Astrocyte (in vitro differentiated cells and primary cell): ENCODE data around the gene TPM1. TPM values are rescaled to one million over a fixed set of nuclear protein-coding genes. Genes with fewer than 3 reads are reported as not detected.

ENCODE experiments used
- DNase-seq: peaks from one replicate; pipeline ENCODE4 v3.0.0-alpha.2; 2010; ENCODE audit warnings: low read depth
- FAIRE-seq: peaks from 2 replicates; lab custom pipeline; 2011; peaks lifted over from hg19 to GRCh38; lab: Jason Lieb, UNC
- H2AFZ ChIP-seq: 2 replicates; pipeline ENCODE4 v1.6.0; 2012; ENCODE audit warnings: low read depth, low read length, inconsistent platforms
- H3K27ac ChIP-seq: 2 replicates; pipeline ENCODE4 v1.5.1; 2011; ENCODE audit warnings: low read depth, low read length, inconsistent platforms
- H3K27me3 ChIP-seq: 2 replicates; pipeline ENCODE4 v1.6.0; 2011; ENCODE audit warnings: low read length, inconsistent platforms; ENCODE audit not compliant: insufficient read depth
- H3K36me3 ChIP-seq: 2 replicates; pipeline ENCODE4 v1.5.1; 2011; ENCODE audit warnings: low read length, inconsistent platforms; ENCODE audit not compliant: insufficient read depth
- H3K4me1 ChIP-seq: 2 replicates; pipeline ENCODE4 v1.5.1; 2011; ENCODE audit warnings: low read length, inconsistent platforms; ENCODE audit not compliant: insufficient read depth
- H3K4me2 ChIP-seq: 2 replicates; pipeline ENCODE4 v1.6.0; 2012; ENCODE audit warnings: low read length, inconsistent platforms
- H3K4me3 ChIP-seq: 2 replicates; pipeline ENCODE4 v1.5.1; 2011; ENCODE audit warnings: low read depth, mild to moderate bottlenecking, low read length, inconsistent platforms; ENCODE audit not compliant: insufficient read depth
- H3K79me2 ChIP-seq: 2 replicates; pipeline ENCODE4 v1.6.0; 2012; ENCODE audit warnings: mild to moderate bottlenecking, low read length, inconsistent platforms; ENCODE audit not compliant: insufficient read depth
- H3K9ac ChIP-seq: 2 replicates; pipeline ENCODE4 v1.6.0; 2012; ENCODE audit warnings: mild to moderate bottlenecking, low read length, inconsistent platforms
- H3K9me3 ChIP-seq: 2 replicates; pipeline ENCODE4 v1.5.1; 2012; ENCODE audit warnings: low read depth, mild to moderate bottlenecking, low read length, inconsistent platforms; ENCODE audit not compliant: insufficient read depth
- H4K20me1 ChIP-seq: 2 replicates; pipeline ENCODE4 v1.6.0; 2012; ENCODE audit warnings: low read length, inconsistent platforms; ENCODE audit not compliant: insufficient read depth
- H3K27ac Mint-ChIP-seq: one replicate; pipeline ENCODE4 v1.8.0; 2021; ENCODE audit warnings: mild to moderate bottlenecking, mixed read lengths; ENCODE audit not compliant: unreplicated experiment
- H3K27me3 Mint-ChIP-seq: one replicate; pipeline ENCODE4 v1.8.0; 2021; ENCODE audit warnings: low read depth, mixed read lengths; ENCODE audit not compliant: unreplicated experiment
- H3K36me3 Mint-ChIP-seq: one replicate; pipeline ENCODE4 v1.8.0; 2021; ENCODE audit warnings: low read depth, mixed read lengths; ENCODE audit not compliant: unreplicated experiment
- H3K4me1 Mint-ChIP-seq: one replicate; pipeline ENCODE4 v1.8.0; 2021; ENCODE audit warnings: low read depth, mixed read lengths; ENCODE audit not compliant: unreplicated experiment
- H3K4me3 Mint-ChIP-seq: one replicate; pipeline ENCODE4 v1.8.0; 2021; ENCODE audit warnings: mild to moderate bottlenecking, moderate library complexity, mixed read lengths; ENCODE audit not compliant: unreplicated experiment
- H3K9me3 Mint-ChIP-seq: one replicate; pipeline ENCODE4 v1.8.0; 2021; ENCODE audit warnings: mild to moderate bottlenecking, mixed read lengths; ENCODE audit not compliant: unreplicated experiment
- EZH2 ChIP-seq: IDR thresholded peaks from 2 replicates; pipeline ENCODE4 v1.6.1; 2012; ENCODE audit warnings: mild to moderate bottlenecking, low read length, inconsistent platforms; ENCODE audit not compliant: insufficient read depth
- total RNA-seq: library from RNA; stranded (reverse); gene quantifications from 2 replicates; pipeline ENCODE4 v1.2.1, GENCODE V29; 2021
- TF ChIP-seq, protein P1 (sequence below): IDR thresholded peaks from 2 replicates; pipeline ENCODE4 v1.5.1; 2011; ENCODE audit warnings: low read depth, mild to moderate bottlenecking, inconsistent platforms, low read length, moderate library complexity; ENCODE audit not compliant: insufficient read depth

TPM1 gene
- total RNA-seq, 1 donor from 2014 or later: 2,922 TPM

- Mint-ChIP-seq H3K4me3 (no peak overlapping the region), H3K27ac (peak overlapping the region; percentile 72), H3K27me3 (no peaks in the 10 kb centered on the region), H3K9me3 (peaks cover 5% of the 10 kb centered on the region), H3K4me1 (peaks cover 41% of the 10 kb centered on the region), H3K36me3 (no peaks in the 10 kb centered on the region)
- Histone ChIP-seq H3K27ac (no peak overlapping the region), H3K9ac (no peak overlapping the region), H3K4me3 (no peak overlapping the region), H3K9me3 (no peaks in the 10 kb centered on the region), H3K4me2 (no peak overlapping the region), H3K27me3 (no peaks in the 10 kb centered on the region), H3K79me2 (no peaks in the 10 kb centered on the region), H3K36me3 (no peaks in the 10 kb centered on the region), H3K4me1 (peaks cover 27% of the 10 kb centered on the region), H2AFZ (no peak overlapping the region), H4K20me1 (no peaks in the 10 kb centered on the region)
- TF ChIP-seq EZH2: no peak
- TF ChIP-seq, protein P1, sequence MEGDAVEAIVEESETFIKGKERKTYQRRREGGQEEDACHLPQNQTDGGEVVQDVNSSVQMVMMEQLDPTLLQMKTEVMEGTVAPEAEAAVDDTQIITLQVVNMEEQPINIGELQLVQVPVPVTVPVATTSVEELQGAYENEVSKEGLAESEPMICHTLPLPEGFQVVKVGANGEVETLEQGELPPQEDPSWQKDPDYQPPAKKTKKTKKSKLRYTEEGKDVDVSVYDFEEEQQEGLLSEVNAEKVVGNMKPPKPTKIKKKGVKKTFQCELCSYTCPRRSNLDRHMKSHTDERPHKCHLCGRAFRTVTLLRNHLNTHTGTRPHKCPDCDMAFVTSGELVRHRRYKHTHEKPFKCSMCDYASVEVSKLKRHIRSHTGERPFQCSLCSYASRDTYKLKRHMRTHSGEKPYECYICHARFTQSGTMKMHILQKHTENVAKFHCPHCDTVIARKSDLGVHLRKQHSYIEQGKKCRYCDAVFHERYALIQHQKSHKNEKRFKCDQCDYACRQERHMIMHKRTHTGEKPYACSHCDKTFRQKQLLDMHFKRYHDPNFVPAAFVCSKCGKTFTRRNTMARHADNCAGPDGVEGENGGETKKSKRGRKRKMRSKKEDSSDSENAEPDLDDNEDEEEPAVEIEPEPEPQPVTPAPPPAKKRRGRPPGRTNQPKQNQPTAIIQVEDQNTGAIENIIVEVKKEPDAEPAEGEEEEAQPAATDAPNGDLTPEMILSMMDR: no peak
- FAIRE-seq: no peak
- DNase-seq: no peak
These were observed 68.0 kb downstream of the TPM1 start for GRCh38 chr15:63110428-63111026.

DNA sequence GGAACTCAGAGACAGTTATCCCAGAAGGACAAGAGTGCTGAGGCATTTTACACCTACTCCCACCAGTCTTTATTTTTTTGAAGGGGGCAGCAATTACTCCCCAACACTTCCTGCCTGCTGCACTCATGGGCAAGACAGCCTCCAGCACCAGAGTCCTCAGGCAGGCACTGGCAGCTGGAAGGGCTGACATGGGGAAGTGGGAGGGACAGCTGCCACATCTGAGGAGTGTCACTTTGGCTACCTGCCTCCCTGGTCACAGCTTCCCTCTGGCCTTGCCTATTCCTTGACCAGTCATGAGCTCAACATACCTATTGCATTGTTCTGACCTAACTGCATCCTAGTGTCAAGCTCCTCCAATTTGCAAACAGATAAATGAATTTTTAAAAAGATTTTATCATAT, 68.9 kb downstream of the TPM1 start:
- Histone ChIP-seq H3K4me3 (no peak overlapping the region), H3K27me3 (no peaks in the 10 kb centered on the region), H3K36me3 (no peaks in the 10 kb centered on the region), H3K9me3 (no peaks in the 10 kb centered on the region), H3K4me1 (peaks cover 27% of the 10 kb centered on the region), H3K79me2 (no peaks in the 10 kb centered on the region), H3K27ac (no peak overlapping the region), H3K4me2 (no peak overlapping the region), H2AFZ (no peak overlapping the region), H3K9ac (no peak overlapping the region), H4K20me1 (no peaks in the 10 kb centered on the region)
- FAIRE-seq (no peak), DNase-seq (no peak)
- Mint-ChIP-seq H3K9me3 (peaks cover 3% of the 10 kb centered on the region), H3K4me3 (no peak overlapping the region), H3K36me3 (no peaks in the 10 kb centered on the region), H3K4me1 (peaks cover 44% of the 10 kb centered on the region), H3K27me3 (no peaks in the 10 kb centered on the region), H3K27ac (no peak overlapping the region)
- TF ChIP-seq, protein P1: no peak
- no peak for TF ChIP-seq EZH2

GRCh38 chr15:63112871-63113270, 70.3 kb downstream of the TPM1 start:
- no peak for TF ChIP-seq EZH2
- TF ChIP-seq, protein P1: no peak
- Histone ChIP-seq H2AFZ (no peak overlapping the region), H3K9me3 (no peaks in the 10 kb centered on the region), H3K4me3 (no peak overlapping the region), H3K27ac (no peak overlapping the region), H3K4me2 (no peak overlapping the region), H3K36me3 (no peaks in the 10 kb centered on the region), H4K20me1 (no peaks in the 10 kb centered on the region), H3K79me2 (no peaks in the 10 kb centered on the region), H3K9ac (no peak overlapping the region), H3K27me3 (no peaks in the 10 kb centered on the region), H3K4me1 (peaks cover 18% of the 10 kb centered on the region)
- Mint-ChIP-seq H3K4me1 (peaks cover 42% of the 10 kb centered on the region), H3K27ac (peak overlapping the region; percentile 70), H3K4me3 (no peak overlapping the region), H3K9me3 (peaks cover 6% of the 10 kb centered on the region), H3K36me3 (no peaks in the 10 kb centered on the region), H3K27me3 (no peaks in the 10 kb centered on the region)
- FAIRE-seq: no peak
- DNase-seq: no peak
